GM19468 (cell line): ENCODE data around the gene ARHGEF5.
"Not testable (repeated sequence)": the region's sequence is repeated elsewhere in the genome, so short reads cannot be mapped to it uniquely, and the experiment has no call there.

Experiments used
- ATAC-seq: cut with Tn5 transposase; IDR thresholded peaks from one replicate; pipeline ENCODE4 v1.9.1; 2021; ENCODE audit warnings: mild to moderate bottlenecking, moderate library complexity, moderate number of reproducible peaks; ENCODE audit not compliant: unreplicated experiment; ENCODE audit errors: extremely low read depth

Gene ARHGEF5

GRCh38 chr7:144355176-144355822, at the start of gene ARHGEF5:
ARHGEF5 (plus strand) TSS chr7:144355402; CDS start chr7:144362670, 7,268 bp downstream.
- peak; percentile 77 for ATAC-seq

- not testable (repeated sequence) for ATAC-seq
Observed at GRCh38 chr7:144309702-144310101, 45.5 kb upstream of the ARHGEF5 start.

GRCh38 chr7:144311218-144311617, 44.0 kb upstream of the ARHGEF5 start:
- ATAC-seq, result not testable (repeated sequence)

GRCh38 chr7:144311872-144312469, 43.2 kb upstream of the ARHGEF5 start, which contains the start of gene OR2A1:
OR2A1 (plus strand) TSS chr7:144312419; CDS start chr7:144318125, 5,706 bp downstream.
- not testable (repeated sequence) for ATAC-seq

- ATAC-seq, result not testable (repeated sequence)
Observed at GRCh38 chr7:144317537-144317936, 37.7 kb upstream of the ARHGEF5 start.

- not testable (repeated sequence) for ATAC-seq
Observed at GRCh38 chr7:144319547-144319946, 35.7 kb upstream of the ARHGEF5 start.

GRCh38 chr7:144321677-144322206, 33.5 kb upstream of the ARHGEF5 start:
- not testable (repeated sequence) for ATAC-seq

GRCh38 chr7:144323359-144323758, 31.8 kb upstream of the ARHGEF5 start:
- not testable (repeated sequence) for ATAC-seq

- not testable (repeated sequence) for ATAC-seq
Observed at GRCh38 chr7:144325868-144326267, 29.3 kb upstream of the ARHGEF5 start.

- not testable (repeated sequence) for ATAC-seq
Observed at GRCh38 chr7:144330044-144330443, 25.2 kb upstream of the ARHGEF5 start.

GRCh38 chr7:144331221-144331995, 23.8 kb upstream of the ARHGEF5 start:
- not testable (repeated sequence) for ATAC-seq

GRCh38 chr7:144331996-144332288, 23.3 kb upstream of the ARHGEF5 start:
- ATAC-seq, result not testable (repeated sequence)

GRCh38 chr7:144348625-144349024, 6.6 kb upstream of the ARHGEF5 start:
- not testable (repeated sequence) for ATAC-seq

GRCh38 chr7:144351667-144352066, 3.5 kb upstream of the ARHGEF5 start:
- ATAC-seq, result not testable (repeated sequence)

- not testable (repeated sequence) for ATAC-seq
Observed at GRCh38 chr7:144356185-144356584, 983 bp downstream of the ARHGEF5 start.

- ATAC-seq, result not testable (repeated sequence)
Observed at GRCh38 chr7:144356860-144357259, 1.7 kb downstream of the ARHGEF5 start.

GRCh38 chr7:144362061-144362460, 6.9 kb downstream of the ARHGEF5 start:
- not testable (repeated sequence) for ATAC-seq

- ATAC-seq, result not testable (repeated sequence)
Observed at GRCh38 chr7:144365523-144365922, 10.3 kb downstream of the ARHGEF5 start.

GRCh38 chr7:144367250-144367649, 12.0 kb downstream of the ARHGEF5 start:
- not testable (repeated sequence) for ATAC-seq

GRCh38 chr7:144369221-144369620, 14.0 kb downstream of the ARHGEF5 start:
- not testable (repeated sequence) for ATAC-seq

- ATAC-seq, result no peak
Observed at GRCh38 chr7:144378651-144379050, 23.4 kb downstream of the ARHGEF5 start.
